SK-N-MC (cell line): ENCODE data around the gene FBXL7.
A peak's percentile ranks its signal among the peaks of the same experiment; 100 is the strongest.

Experiments used
- DNase-seq: peaks from one replicate; pipeline ENCODE4 v3.0.0-alpha.2; 2011; ENCODE audit warnings: low read depth, low spot score
- H3K27ac ChIP-seq: fragments of 200-600 bp; sonication (generic); 2 replicates; pipeline ENCODE4 v1.5.1; 2016; ENCODE audit warnings: mixed run types
- H3K36me3 ChIP-seq: fragments of 200-600 bp; sonication (generic); 2 replicates; pipeline ENCODE4 v1.6.1; 2017; ENCODE audit warnings: antibody characterized with exemption, low read length, mixed read lengths; ENCODE audit not compliant: insufficient read depth
- H3K4me3 ChIP-seq: fragments of 200-600 bp; sonication (generic); 2 replicates; pipeline ENCODE4 v1.5.1; 2016
- H3K9ac ChIP-seq: fragments of 200-600 bp; sonication (generic); 2 replicates; pipeline ENCODE4 v1.8.0; 2017; ENCODE audit warnings: mixed run types, mixed read lengths; ENCODE audit not compliant: insufficient read length
- H3K9me3 ChIP-seq: fragments of 200-600 bp; sonication (generic); 2 replicates; pipeline ENCODE4 v1.6.1; 2017; ENCODE audit warnings: low read depth, mild to moderate bottlenecking, antibody characterized with exemption, low read length, moderate library complexity, mixed read lengths
- EZH2 ChIP-seq: fragments of 200-600 bp; sonication (generic); IDR thresholded peaks from one replicate; pipeline ENCODE4 v1.6.1; 2017; ENCODE audit warnings: antibody characterized with exemption
- FOXP2 ChIP-seq: optimal IDR thresholded peaks from 2 replicates; pipeline ENCODE3; 2011; ENCODE audit warnings: mild to moderate bottlenecking, moderate library complexity; ENCODE audit not compliant: insufficient read depth; ENCODE audit errors: extremely low read length, control extremely low read depth
- POLR2AphosphoS5 ChIP-seq: IDR thresholded peaks from 2 replicates; pipeline ENCODE4 v1.6.1; 2012; ENCODE audit warnings: mild to moderate bottlenecking, low read depth, low read length, borderline replicate concordance

Gene FBXL7

GRCh38 chr5:15495026-15495425, 5.0 kb upstream of the FBXL7 start:
- Histone ChIP-seq H3K9me3 (no peaks in the 10 kb centered on the region), H3K27ac (no peak overlapping the region), H3K36me3 (no peaks in the 10 kb centered on the region), H3K4me3 (no peak overlapping the region), H3K9ac (no peak overlapping the region)
- no peak for TF ChIP-seq FOXP2
- no peak for TF ChIP-seq POLR2AphosphoS5
- no peak for TF ChIP-seq EZH2
- no peak for DNase-seq

DNA sequence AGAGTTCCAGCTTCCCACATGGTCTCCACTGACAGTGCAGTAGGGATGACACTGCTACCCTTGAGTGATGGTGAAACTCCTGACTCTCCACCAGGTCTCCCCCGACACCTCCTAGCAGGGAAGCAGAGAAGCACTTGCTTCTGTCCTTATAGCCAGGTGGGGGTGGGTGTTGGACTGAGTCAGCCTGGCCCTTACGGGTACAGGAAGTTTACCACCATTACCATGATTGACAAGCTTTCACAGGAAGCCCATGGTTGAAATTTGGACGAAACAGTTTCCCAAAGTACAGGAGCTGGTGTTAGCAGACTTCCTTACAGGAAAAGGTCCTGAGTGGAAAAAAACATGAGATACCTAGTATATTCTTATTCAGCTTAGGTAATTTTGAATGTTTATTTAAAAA, 3.1 kb upstream of the FBXL7 start:
- no peak for TF ChIP-seq FOXP2
- TF ChIP-seq EZH2: no peak
- no peak for TF ChIP-seq POLR2AphosphoS5

GRCh38 chr5:15500325-15501001, 483 bp downstream of the FBXL7 start:
- no peak overlapping the region for H3K27ac ChIP-seq
- no peaks in the 10 kb centered on the region for H3K9me3 ChIP-seq
- no peak overlapping the region for H3K9ac ChIP-seq
- no peaks in the 10 kb centered on the region for H3K36me3 ChIP-seq
- TF ChIP-seq FOXP2 (no peak), EZH2 (no peak), POLR2AphosphoS5 (no peak)
- DNase-seq: no peak
- no peak overlapping the region for H3K4me3 ChIP-seq

More for the DNA sequence above, 3.1 kb upstream of the FBXL7 start:
- H3K9ac ChIP-seq: no peak overlapping the region
- no peak for DNase-seq
- H3K9me3 ChIP-seq: no peaks in the 10 kb centered on the region
- H3K36me3 ChIP-seq: no peaks in the 10 kb centered on the region
- no peak overlapping the region for H3K27ac ChIP-seq
- no peak overlapping the region for H3K4me3 ChIP-seq

DNA sequence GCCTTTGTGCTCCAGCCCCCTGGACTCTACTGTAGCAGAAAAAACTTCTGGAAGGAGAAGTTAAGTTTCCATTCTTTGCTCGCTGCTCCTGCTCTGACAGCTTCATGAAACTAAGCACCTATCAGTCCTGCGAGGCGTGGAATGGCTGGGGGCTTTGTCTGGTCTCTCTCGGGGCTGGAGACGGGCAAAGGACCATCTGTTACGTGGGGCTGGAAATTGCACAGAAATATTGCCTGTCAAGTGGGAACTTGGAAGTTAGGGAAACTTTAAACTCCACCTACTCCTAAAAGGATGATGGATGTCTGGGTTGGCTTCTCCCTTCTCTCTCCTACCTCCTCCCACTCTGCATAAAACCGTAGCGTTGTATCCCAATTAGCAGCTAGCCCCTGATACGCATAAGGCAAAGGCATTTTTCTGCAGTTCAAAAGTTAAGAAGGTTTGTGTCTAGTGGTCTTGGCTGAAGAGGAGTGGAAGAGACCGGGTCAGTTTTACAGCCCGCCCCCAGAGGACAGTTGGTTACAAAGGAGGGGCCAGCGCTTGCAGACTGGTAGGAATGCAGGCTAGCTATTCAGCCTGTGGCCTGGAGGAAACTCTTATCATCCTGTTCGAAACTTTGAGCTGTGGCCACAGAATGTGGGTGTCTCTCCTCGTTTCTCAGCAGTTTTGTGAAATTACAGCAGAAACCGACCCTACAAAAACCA, 1.3 kb downstream of the FBXL7 start:
- TF ChIP-seq FOXP2: no peak
- no peak for TF ChIP-seq POLR2AphosphoS5
- no peak for TF ChIP-seq EZH2
- H3K9ac ChIP-seq: no peak overlapping the region
- no peaks in the 10 kb centered on the region for H3K36me3 ChIP-seq
- DNase-seq: no peak
- peak overlapping the region; percentile 43; the same call in 1 of the 2 replicates for H3K4me3 ChIP-seq
- no peak overlapping the region for H3K27ac ChIP-seq
- H3K9me3 ChIP-seq: no peaks in the 10 kb centered on the region

DNA sequence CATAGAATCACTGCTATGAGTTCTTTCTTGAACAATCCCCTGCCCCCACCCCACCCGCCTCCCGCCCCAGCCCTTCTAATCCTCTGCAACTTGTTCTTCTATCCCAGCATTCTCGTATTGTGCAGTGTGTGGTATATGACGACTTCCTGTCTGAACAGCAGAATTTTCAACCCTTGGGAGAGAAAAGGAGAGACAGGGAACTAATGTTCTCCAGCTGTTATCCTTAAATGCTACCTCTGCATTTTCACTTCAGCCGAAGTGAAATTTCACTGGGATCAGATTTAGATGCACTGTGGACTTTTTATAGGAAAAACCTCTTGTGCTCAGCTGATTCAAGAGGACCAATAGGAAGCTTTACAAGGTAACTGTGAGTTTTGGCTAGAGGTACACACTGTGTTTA, 2.2 kb downstream of the FBXL7 start:
- Histone ChIP-seq H3K4me3 (peak overlapping the region; percentile 43), H3K27ac (no peak overlapping the region), H3K9ac (no peak overlapping the region), H3K9me3 (no peaks in the 10 kb centered on the region), H3K36me3 (no peaks in the 10 kb centered on the region)
- TF ChIP-seq FOXP2: no peak
- TF ChIP-seq POLR2AphosphoS5: no peak
- no peak for DNase-seq

- DNase-seq: no peak
- no peaks in the 10 kb centered on the region for H3K36me3 ChIP-seq
- H3K9ac ChIP-seq: no peak overlapping the region
- TF ChIP-seq POLR2AphosphoS5 (no peak), EZH2 (no peak), FOXP2 (no peak)
- H3K27ac ChIP-seq: no peak overlapping the region
- H3K4me3 ChIP-seq: no peak overlapping the region
- H3K9me3 ChIP-seq: no peaks in the 10 kb centered on the region
Observed at GRCh38 chr5:15506146-15506545, 6.2 kb downstream of the FBXL7 start.

- Histone ChIP-seq H3K9ac (no peak overlapping the region), H3K36me3 (no peaks in the 10 kb centered on the region), H3K27ac (no peak overlapping the region), H3K9me3 (no peaks in the 10 kb centered on the region), H3K4me3 (no peak overlapping the region)
- DNase-seq: no peak
- TF ChIP-seq POLR2AphosphoS5 (no peak), FOXP2 (no peak)
Observed at GRCh38 chr5:15506897-15507296, 6.9 kb downstream of the FBXL7 start.

GRCh38 chr5:15510092-15510491, 10.1 kb downstream of the FBXL7 start:
- no peak overlapping the region for H3K4me3 ChIP-seq
- no peaks in the 10 kb centered on the region for H3K36me3 ChIP-seq
- H3K27ac ChIP-seq: no peak overlapping the region
- no peak for DNase-seq
- no peak for TF ChIP-seq FOXP2
- no peak for TF ChIP-seq EZH2
- TF ChIP-seq POLR2AphosphoS5: no peak
- no peak overlapping the region for H3K9ac ChIP-seq
- no peaks in the 10 kb centered on the region for H3K9me3 ChIP-seq

GRCh38 chr5:15510831-15511230, 10.9 kb downstream of the FBXL7 start:
- DNase-seq: no peak
- TF ChIP-seq FOXP2: no peak
- TF ChIP-seq EZH2: no peak
- TF ChIP-seq POLR2AphosphoS5: no peak
- Histone ChIP-seq H3K4me3 (no peak overlapping the region), H3K9me3 (no peaks in the 10 kb centered on the region), H3K27ac (no peak overlapping the region), H3K36me3 (no peaks in the 10 kb centered on the region), H3K9ac (no peak overlapping the region)
